PC-9 (cell line): Measurements from ENCODE around the gene ARID5B. TPM values are rescaled to one million over a fixed set of nuclear protein-coding genes. Genes with fewer than 3 reads are reported as not detected.

Source experiments
- BruUV-seq: library from RNA; stranded (reverse); fragments of 400-500 nt; replicated peaks from 2 replicates; lab custom pipeline; 2021; lab: Mats Ljungman, UMichigan
- CTCF ChIA-PET: fragments of 300-600 bp; sonication (Branson Sonifier 250); formaldehyde crosslinking; loops from one replicate; lab custom pipeline; 2022; ENCODE audit warnings: antibody characterized with exemption; lab: Charles Lee
- POLR2A ChIA-PET: fragments of 300-600 bp; sonication (Branson Sonifier 250); formaldehyde crosslinking; loops from one replicate; lab custom pipeline; 2022; ENCODE audit warnings: antibody characterized with exemption; ENCODE audit not compliant: unreplicated experiment; lab: Charles Lee
- DNase-seq, 2 experiments: peaks; one replicate each; pipeline versions ENCODE4 v3.0.0 to v3.0.0-alpha.2; 2015 to 2022; ENCODE audit warnings: mixed read lengths in 1 of 2
- H2AFZ ChIP-seq: fragments of 200-600 bp; sonication (generic); 2 replicates; pipeline ENCODE4 v1.8.1; 2017; ENCODE audit warnings: antibody characterized with exemption
- H3F3A ChIP-seq: fragments of 200-600 bp; sonication (generic); 2 replicates; pipeline ENCODE4 v1.8.1; 2017; ENCODE audit warnings: antibody characterized with exemption, mild to moderate bottlenecking, low read depth; ENCODE audit not compliant: insufficient read depth
- H3K27ac ChIP-seq: fragments of 200-600 bp; sonication (generic); 2 replicates; pipeline ENCODE4 v1.6.1; 2016; ENCODE audit warnings: mixed run types
- H3K27me3 ChIP-seq: fragments of 200-600 bp; sonication (generic); 2 replicates; pipeline ENCODE4 v1.6.1; 2016; ENCODE audit warnings: low read depth, mixed run types; ENCODE audit not compliant: insufficient read depth
- H3K36me3 ChIP-seq: fragments of 200-600 bp; sonication (generic); 2 replicates; pipeline ENCODE4 v1.6.1; 2016; ENCODE audit warnings: low read depth, mixed run types
- H3K4me1 ChIP-seq: fragments of 200-600 bp; sonication (generic); replicated peaks from 2 replicates; pipeline ENCODE4 v1.6.1; 2016; ENCODE audit warnings: mixed run types; ENCODE audit not compliant: insufficient read depth
- H3K4me2 ChIP-seq: fragments of 200-600 bp; sonication (generic); 2 replicates; pipeline ENCODE4 v1.6.1; 2017; ENCODE audit warnings: mixed run types
- H3K4me3 ChIP-seq: fragments of 200-600 bp; sonication (generic); 2 replicates; pipeline ENCODE4 v1.6.1; 2016; ENCODE audit warnings: mixed run types
- H3K79me2 ChIP-seq: fragments of 200-600 bp; sonication (generic); 2 replicates; pipeline ENCODE4 v1.6.1; 2017; ENCODE audit warnings: low read depth, mixed run types
- H3K9me2 ChIP-seq: fragments of 200-600 bp; sonication (generic); 2 replicates; pipeline ENCODE4 v1.8.1; 2017; ENCODE audit warnings: mild to moderate bottlenecking; ENCODE audit not compliant: insufficient read depth
- H3K9me3 ChIP-seq: fragments of 200-600 bp; sonication (generic); 2 replicates; pipeline ENCODE4 v1.8.1; 2016; ENCODE audit warnings: low read depth; ENCODE audit not compliant: insufficient read depth
- H4K20me1 ChIP-seq: fragments of 200-600 bp; sonication (generic); 2 replicates; pipeline ENCODE4 v1.8.1; 2017; ENCODE audit not compliant: insufficient read depth
- EZH2 ChIP-seq: fragments of 200-600 bp; sonication (generic); IDR thresholded peaks from 2 replicates; pipeline ENCODE4 v1.8.0; 2017; ENCODE audit warnings: antibody characterized with exemption, low read depth
- intact Hi-C: fragments of 100-400 bp; cut with micrococcal nuclease; formaldehyde crosslinking; loops from one replicate; pipeline ENCODE4 v1.10.0; 2022; ENCODE audit not compliant: unreplicated experiment
- total RNA-seq: library from RNA; stranded (reverse); gene quantifications from 2 replicates; pipeline ENCODE4 v1.2.3, GENCODE V29; 2021
- TF ChIP-seq, protein P1 (sequence below): fragments of 200-600 bp; sonication (generic); conservative IDR thresholded peaks from 2 replicates; pipeline ENCODE4 v1.6.1; 2017; ENCODE audit warnings: mixed run types, antibody characterized with exemption, mild to moderate bottlenecking, moderate library complexity

Gene ARID5B
- total RNA-seq, 1 experiment from 2014 or later: 7.4 TPM

DNA sequence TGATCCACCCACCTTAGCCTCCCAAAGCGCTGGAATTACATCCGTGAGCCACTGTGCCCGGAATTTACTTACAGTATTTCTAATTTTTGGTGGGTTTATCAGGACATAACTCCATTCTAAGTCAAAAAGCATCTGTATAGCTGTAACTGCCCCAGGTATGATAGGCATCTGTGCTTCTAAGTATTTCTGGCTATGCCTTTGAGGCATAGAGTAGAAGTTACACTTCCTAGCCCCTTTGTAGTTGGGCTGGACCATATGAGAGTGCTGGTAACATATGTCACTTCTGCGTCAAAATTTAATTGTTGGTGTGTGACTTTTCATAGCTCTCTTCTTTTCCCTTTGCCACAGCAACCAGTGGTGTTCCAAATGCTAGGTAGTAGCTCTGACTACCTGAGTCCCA lies 213.8 kb downstream of the ARID5B start:
- BruUV-seq: no TSS peak
- Histone ChIP-seq H4K20me1 (no peaks in the 10 kb centered on the region), H3K27me3 (no peaks in the 10 kb centered on the region), H3K4me2 (0 out of 2 replicates have a peak overlapping the region, but pooled peaks have one; percentile 18), H3K27ac (no peak overlapping the region), H3K36me3 (no peaks in the 10 kb centered on the region), H3K79me2 (no peaks in the 10 kb centered on the region), H3F3A (peaks cover 21% of the 10 kb centered on the region), H3K4me3 (no peak overlapping the region), H2AFZ (no peak overlapping the region), H3K4me1 (peaks cover 53% of the 10 kb centered on the region), H3K9me3 (no peaks in the 10 kb centered on the region), H3K9me2 (no peaks in the 10 kb centered on the region)
- no peak for DNase-seq
- intact Hi-C loops: no loop called here
- CTCF ChIA-PET: no interaction called here
- no peak for TF ChIP-seq EZH2
- TF ChIP-seq, protein P1, sequence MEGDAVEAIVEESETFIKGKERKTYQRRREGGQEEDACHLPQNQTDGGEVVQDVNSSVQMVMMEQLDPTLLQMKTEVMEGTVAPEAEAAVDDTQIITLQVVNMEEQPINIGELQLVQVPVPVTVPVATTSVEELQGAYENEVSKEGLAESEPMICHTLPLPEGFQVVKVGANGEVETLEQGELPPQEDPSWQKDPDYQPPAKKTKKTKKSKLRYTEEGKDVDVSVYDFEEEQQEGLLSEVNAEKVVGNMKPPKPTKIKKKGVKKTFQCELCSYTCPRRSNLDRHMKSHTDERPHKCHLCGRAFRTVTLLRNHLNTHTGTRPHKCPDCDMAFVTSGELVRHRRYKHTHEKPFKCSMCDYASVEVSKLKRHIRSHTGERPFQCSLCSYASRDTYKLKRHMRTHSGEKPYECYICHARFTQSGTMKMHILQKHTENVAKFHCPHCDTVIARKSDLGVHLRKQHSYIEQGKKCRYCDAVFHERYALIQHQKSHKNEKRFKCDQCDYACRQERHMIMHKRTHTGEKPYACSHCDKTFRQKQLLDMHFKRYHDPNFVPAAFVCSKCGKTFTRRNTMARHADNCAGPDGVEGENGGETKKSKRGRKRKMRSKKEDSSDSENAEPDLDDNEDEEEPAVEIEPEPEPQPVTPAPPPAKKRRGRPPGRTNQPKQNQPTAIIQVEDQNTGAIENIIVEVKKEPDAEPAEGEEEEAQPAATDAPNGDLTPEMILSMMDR: no peak
- POLR2A ChIA-PET: interaction anchor here (0.6 kb wide), 1 partner anchor 151 kb away, joined by 9 read pairs; no protein-coding TSS in a partner anchor

DNA sequence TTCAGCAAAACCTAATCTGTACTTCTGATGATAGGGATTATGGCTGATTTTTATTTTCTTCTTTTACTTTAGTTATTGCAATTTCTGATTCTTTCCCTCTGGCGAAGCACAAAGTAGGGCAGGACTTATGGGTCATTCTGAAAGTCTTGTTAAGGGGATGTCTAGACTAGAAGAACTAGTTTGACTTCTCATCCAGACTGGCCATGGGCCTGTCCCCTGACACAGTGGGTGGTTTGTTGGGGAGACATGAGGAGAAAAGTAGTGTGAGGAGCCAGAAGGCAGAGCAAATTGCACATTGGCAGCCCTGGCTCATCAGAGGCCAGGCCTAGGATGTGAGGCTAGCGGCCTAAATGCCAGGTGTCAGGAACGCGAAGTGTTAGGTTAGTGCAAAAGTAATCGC lies 214.3 kb downstream of the ARID5B start:
- CTCF ChIA-PET: no interaction called here

DNA sequence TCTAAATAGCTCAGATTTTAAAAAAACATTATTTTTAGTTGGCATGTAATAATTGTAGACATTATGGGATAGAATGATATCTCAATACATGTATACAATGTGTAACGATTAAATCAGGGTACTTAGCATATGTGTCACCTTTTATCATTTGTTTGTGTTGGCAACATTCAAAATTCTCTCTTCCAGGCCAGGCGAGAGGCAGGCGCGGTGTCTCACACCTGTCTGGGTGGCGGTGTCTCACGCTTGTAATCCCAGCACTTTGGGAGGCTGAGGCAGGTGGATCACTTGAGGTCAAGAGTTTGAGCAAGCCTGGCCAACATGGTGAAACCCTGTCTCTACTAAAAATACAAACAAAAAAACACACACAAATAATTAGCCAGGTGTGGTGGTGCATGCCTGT lies 215.4 kb downstream of the ARID5B start:
- Histone ChIP-seq H3K4me2 (no peak overlapping the region), H3K4me1 (peaks cover 37% of the 10 kb centered on the region), H3K27ac (no peak overlapping the region), H3K79me2 (no peaks in the 10 kb centered on the region), H3K9me2 (no peaks in the 10 kb centered on the region), H3K27me3 (no peaks in the 10 kb centered on the region), H4K20me1 (no peaks in the 10 kb centered on the region), H3F3A (peaks cover 10% of the 10 kb centered on the region), H2AFZ (no peak overlapping the region), H3K9me3 (no peaks in the 10 kb centered on the region), H3K4me3 (no peak overlapping the region), H3K36me3 (no peaks in the 10 kb centered on the region)
- TF ChIP-seq EZH2: no peak
- TF ChIP-seq, protein P1: no peak
- BruUV-seq: no TSS peak
- POLR2A ChIA-PET: interaction anchor here (0.5 kb wide), 1 partner anchor 33 kb away, joined by 3 read pairs; no protein-coding TSS in a partner anchor
- CTCF ChIA-PET: interaction anchor here (0.6 kb wide), 1 partner anchor 19 kb away, joined by 3 read pairs; no protein-coding TSS in a partner anchor
- intact Hi-C loops: no loop called here
- no peak for DNase-seq

More for the DNA sequence above, 214.3 kb downstream of the ARID5B start:
- POLR2A ChIA-PET: no interaction called here
- Histone ChIP-seq H4K20me1 (no peaks in the 10 kb centered on the region), H2AFZ (no peak overlapping the region), H3K4me2 (0 out of 2 replicates have a peak overlapping the region, but pooled peaks have one; percentile 18), H3K4me3 (no peak overlapping the region), H3F3A (peaks cover 20% of the 10 kb centered on the region), H3K4me1 (peaks cover 48% of the 10 kb centered on the region), H3K79me2 (no peaks in the 10 kb centered on the region), H3K9me3 (no peaks in the 10 kb centered on the region), H3K27me3 (no peaks in the 10 kb centered on the region), H3K27ac (no peak overlapping the region), H3K36me3 (no peaks in the 10 kb centered on the region), H3K9me2 (no peaks in the 10 kb centered on the region)
- no peak for TF ChIP-seq EZH2
- TF ChIP-seq, protein P1: no peak
- DNase-seq: no peak
- intact Hi-C loops: no loop called here
- no TSS peak for BruUV-seq
